HepG2 (cell line): ENCODE data around the gene AMIGO1.

Experiments
- HNRNPLL ChIP-seq: fragments of 200-400 bp; formaldehyde crosslinking; IDR thresholded peaks from 2 replicates; pipeline ENCODE4 v1.6.1; 2017; ENCODE audit warnings: mild to moderate bottlenecking, low read depth, low read length; ENCODE audit not compliant: poor library complexity, severe bottlenecking
- KDM5A ChIP-seq: fragments of 200-600 bp; sonication (generic); IDR thresholded peaks from 2 replicates; pipeline ENCODE4 v1.7.0; 2018; ENCODE audit warnings: antibody characterized with exemption, mild to moderate bottlenecking, low read length, borderline replicate concordance
- MAFK ChIP-seq, 2 experiments: IDR thresholded peaks in 1 of 2; conservative IDR thresholded peaks in 1 of 2; 2 replicates each; pipeline ENCODE4 v1.6.1; 2011; ENCODE audit warnings: improper control_type of control experiment in 2 of 2, low read length in 2 of 2
- MEIS2 ChIP-seq: sonication (generic); formaldehyde crosslinking; IDR thresholded peaks from 2 replicates; pipeline ENCODE4 v1.9.0; 2021; ENCODE audit warnings: mild to moderate bottlenecking, missing genetic modification reagents
- ZNF589 ChIP-seq: sonication (generic); formaldehyde crosslinking; conservative IDR thresholded peaks from 2 replicates; pipeline ENCODE4 v1.8.0; 2022; ENCODE audit warnings: mild to moderate bottlenecking, moderate library complexity, missing genetic modification reagents
- ZZZ3 ChIP-seq: sonication (generic); formaldehyde crosslinking; IDR thresholded peaks from 2 replicates; pipeline ENCODE4 v1.4.0; 2020; ENCODE audit warnings: missing genetic modification reagents, mild to moderate bottlenecking, borderline replicate concordance
- TF ChIP-seq, protein P1 (sequence below): sonication (generic); formaldehyde crosslinking; IDR thresholded peaks from 2 replicates; pipeline ENCODE4 v1.5.0; 2020; ENCODE audit warnings: mild to moderate bottlenecking, missing genetic modification reagents, moderate library complexity
- TF ChIP-seq, protein P2 (sequence below): sonication (generic); formaldehyde crosslinking; IDR thresholded peaks from 2 replicates; pipeline ENCODE4 v1.4.0; 2020; ENCODE audit warnings: missing genetic modification reagents
- TF ChIP-seq, protein P3 (sequence below): sonication (generic); formaldehyde crosslinking; IDR thresholded peaks from 2 replicates; pipeline ENCODE4 v1.5.1; 2020; ENCODE audit warnings: mild to moderate bottlenecking, missing genetic modification reagents, borderline replicate concordance
- TF ChIP-seq, protein P4 (sequence below): IDR thresholded peaks from 2 replicates; pipeline ENCODE4 v1.6.1; 2016; ENCODE audit warnings: low read depth
- TF ChIP-seq, protein P5 (sequence below): sonication (generic); formaldehyde crosslinking; IDR thresholded peaks from 2 replicates; pipeline ENCODE4 v1.4.0; 2020; ENCODE audit warnings: mild to moderate bottlenecking, missing genetic modification reagents

DNA sequence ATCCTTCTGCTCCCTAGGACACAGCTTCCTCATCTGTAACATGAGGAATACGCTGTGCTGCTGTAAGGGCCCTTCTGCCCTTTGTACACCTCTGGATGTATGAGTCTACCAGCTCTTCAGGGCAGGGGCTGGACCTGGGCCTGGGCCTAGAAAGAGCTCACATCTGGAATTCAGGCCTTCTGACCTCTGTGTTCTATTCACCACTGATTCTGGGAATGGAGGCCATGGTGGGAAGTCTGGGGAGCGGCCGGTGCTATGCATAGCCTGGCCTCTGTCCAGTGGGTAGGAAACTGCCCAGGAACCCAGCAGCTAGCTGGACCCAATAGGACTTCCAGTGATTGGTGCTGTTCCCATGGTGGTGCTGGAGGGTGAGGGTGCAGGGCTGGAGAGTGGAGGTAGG lies 19.2 kb upstream of the AMIGO1 start:
- TF ChIP-seq, protein P1, sequence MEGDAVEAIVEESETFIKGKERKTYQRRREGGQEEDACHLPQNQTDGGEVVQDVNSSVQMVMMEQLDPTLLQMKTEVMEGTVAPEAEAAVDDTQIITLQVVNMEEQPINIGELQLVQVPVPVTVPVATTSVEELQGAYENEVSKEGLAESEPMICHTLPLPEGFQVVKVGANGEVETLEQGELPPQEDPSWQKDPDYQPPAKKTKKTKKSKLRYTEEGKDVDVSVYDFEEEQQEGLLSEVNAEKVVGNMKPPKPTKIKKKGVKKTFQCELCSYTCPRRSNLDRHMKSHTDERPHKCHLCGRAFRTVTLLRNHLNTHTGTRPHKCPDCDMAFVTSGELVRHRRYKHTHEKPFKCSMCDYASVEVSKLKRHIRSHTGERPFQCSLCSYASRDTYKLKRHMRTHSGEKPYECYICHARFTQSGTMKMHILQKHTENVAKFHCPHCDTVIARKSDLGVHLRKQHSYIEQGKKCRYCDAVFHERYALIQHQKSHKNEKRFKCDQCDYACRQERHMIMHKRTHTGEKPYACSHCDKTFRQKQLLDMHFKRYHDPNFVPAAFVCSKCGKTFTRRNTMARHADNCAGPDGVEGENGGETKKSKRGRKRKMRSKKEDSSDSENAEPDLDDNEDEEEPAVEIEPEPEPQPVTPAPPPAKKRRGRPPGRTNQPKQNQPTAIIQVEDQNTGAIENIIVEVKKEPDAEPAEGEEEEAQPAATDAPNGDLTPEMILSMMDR (CRISPR knock-in tag), result no peak
- TF ChIP-seq MEIS2 (CRISPR knock-in tag) (no peak), KDM5A (no peak), ZNF589 (CRISPR knock-in tag) (no peak), MAFK (conservative IDR thresholded peaks at IDR 0.05 in 1 of 2, IDR thresholded peaks at IDR 0.05 in 1 of 2; ENCODE audit: low read length in 2 of 2) (no peak), HNRNPLL (no peak), ZZZ3 (CRISPR knock-in tag) (no peak)
- TF ChIP-seq, protein P2, sequence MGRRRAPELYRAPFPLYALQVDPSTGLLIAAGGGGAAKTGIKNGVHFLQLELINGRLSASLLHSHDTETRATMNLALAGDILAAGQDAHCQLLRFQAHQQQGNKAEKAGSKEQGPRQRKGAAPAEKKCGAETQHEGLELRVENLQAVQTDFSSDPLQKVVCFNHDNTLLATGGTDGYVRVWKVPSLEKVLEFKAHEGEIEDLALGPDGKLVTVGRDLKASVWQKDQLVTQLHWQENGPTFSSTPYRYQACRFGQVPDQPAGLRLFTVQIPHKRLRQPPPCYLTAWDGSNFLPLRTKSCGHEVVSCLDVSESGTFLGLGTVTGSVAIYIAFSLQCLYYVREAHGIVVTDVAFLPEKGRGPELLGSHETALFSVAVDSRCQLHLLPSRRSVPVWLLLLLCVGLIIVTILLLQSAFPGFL (CRISPR knock-in tag), result no peak
- TF ChIP-seq, protein P3, sequence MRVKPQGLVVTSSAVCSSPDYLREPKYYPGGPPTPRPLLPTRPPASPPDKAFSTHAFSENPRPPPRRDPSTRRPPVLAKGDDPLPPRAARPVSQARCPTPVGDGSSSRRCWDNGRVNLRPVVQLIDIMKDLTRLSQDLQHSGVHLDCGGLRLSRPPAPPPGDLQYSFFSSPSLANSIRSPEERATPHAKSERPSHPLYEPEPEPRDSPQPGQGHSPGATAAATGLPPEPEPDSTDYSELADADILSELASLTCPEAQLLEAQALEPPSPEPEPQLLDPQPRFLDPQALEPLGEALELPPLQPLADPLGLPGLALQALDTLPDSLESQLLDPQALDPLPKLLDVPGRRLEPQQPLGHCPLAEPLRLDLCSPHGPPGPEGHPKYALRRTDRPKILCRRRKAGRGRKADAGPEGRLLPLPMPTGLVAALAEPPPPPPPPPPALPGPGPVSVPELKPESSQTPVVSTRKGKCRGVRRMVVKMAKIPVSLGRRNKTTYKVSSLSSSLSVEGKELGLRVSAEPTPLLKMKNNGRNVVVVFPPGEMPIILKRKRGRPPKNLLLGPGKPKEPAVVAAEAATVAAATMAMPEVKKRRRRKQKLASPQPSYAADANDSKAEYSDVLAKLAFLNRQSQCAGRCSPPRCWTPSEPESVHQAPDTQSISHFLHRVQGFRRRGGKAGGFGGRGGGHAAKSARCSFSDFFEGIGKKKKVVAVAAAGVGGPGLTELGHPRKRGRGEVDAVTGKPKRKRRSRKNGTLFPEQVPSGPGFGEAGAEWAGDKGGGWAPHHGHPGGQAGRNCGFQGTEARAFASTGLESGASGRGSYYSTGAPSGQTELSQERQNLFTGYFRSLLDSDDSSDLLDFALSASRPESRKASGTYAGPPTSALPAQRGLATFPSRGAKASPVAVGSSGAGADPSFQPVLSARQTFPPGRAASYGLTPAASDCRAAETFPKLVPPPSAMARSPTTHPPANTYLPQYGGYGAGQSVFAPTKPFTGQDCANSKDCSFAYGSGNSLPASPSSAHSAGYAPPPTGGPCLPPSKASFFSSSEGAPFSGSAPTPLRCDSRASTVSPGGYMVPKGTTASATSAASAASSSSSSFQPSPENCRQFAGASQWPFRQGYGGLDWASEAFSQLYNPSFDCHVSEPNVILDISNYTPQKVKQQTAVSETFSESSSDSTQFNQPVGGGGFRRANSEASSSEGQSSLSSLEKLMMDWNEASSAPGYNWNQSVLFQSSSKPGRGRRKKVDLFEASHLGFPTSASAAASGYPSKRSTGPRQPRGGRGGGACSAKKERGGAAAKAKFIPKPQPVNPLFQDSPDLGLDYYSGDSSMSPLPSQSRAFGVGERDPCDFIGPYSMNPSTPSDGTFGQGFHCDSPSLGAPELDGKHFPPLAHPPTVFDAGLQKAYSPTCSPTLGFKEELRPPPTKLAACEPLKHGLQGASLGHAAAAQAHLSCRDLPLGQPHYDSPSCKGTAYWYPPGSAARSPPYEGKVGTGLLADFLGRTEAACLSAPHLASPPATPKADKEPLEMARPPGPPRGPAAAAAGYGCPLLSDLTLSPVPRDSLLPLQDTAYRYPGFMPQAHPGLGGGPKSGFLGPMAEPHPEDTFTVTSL (CRISPR knock-in tag), result no peak
- TF ChIP-seq, protein P4, sequence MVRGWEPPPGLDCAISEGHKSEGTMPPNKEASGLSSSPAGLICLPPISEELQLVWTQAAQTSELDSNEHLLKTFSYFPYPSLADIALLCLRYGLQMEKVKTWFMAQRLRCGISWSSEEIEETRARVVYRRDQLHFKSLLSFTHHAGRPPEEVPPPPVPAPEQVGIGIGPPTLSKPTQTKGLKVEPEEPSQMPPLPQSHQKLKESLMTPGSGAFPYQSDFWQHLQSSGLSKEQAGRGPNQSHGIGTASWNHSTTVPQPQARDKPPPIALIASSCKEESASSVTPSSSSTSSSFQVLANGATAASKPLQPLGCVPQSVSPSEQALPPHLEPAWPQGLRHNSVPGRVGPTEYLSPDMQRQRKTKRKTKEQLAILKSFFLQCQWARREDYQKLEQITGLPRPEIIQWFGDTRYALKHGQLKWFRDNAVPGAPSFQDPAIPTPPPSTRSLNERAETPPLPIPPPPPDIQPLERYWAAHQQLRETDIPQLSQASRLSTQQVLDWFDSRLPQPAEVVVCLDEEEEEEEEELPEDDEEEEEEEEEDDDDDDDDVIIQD, result no peak
- TF ChIP-seq, protein P5, sequence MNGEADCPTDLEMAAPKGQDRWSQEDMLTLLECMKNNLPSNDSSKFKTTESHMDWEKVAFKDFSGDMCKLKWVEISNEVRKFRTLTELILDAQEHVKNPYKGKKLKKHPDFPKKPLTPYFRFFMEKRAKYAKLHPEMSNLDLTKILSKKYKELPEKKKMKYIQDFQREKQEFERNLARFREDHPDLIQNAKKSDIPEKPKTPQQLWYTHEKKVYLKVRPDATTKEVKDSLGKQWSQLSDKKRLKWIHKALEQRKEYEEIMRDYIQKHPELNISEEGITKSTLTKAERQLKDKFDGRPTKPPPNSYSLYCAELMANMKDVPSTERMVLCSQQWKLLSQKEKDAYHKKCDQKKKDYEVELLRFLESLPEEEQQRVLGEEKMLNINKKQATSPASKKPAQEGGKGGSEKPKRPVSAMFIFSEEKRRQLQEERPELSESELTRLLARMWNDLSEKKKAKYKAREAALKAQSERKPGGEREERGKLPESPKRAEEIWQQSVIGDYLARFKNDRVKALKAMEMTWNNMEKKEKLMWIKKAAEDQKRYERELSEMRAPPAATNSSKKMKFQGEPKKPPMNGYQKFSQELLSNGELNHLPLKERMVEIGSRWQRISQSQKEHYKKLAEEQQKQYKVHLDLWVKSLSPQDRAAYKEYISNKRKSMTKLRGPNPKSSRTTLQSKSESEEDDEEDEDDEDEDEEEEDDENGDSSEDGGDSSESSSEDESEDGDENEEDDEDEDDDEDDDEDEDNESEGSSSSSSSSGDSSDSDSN, result no peak
